ENCODE data around the gene TFPT.

TFPT gene, protein sequence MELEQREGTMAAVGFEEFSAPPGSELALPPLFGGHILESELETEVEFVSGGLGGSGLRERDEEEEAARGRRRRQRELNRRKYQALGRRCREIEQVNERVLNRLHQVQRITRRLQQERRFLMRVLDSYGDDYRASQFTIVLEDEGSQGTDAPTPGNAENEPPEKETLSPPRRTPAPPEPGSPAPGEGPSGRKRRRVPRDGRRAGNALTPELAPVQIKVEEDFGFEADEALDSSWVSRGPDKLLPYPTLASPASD

GRCh38 chr19:54115109-54116063, at the start of gene TFPT, which contains the start of gene PRPF31:
TSS of gene TFPT (minus strand) at chr19:54115657. CDS start at chr19:54115269, 388 bp downstream.
TSS of gene PRPF31 (plus strand) at chr19:54115754. CDS start at chr19:54118279, 2,525 bp downstream.
- peak; percentile 94 for DNase-seq

- no peak for DNase-seq
Observed at GRCh38 chr19:54165222-54165621, 49.8 kb upstream of the TFPT start.

GRCh38 chr19:54164369-54165068, 49.1 kb upstream of the TFPT start:
- peak; percentile 33 for DNase-seq

GRCh38 chr19:54162884-54163283, 47.4 kb upstream of the TFPT start:
- DNase-seq: no peak

GRCh38 chr19:54162241-54162805, 46.9 kb upstream of the TFPT start:
- DNase-seq: peak; percentile 23

DNA sequence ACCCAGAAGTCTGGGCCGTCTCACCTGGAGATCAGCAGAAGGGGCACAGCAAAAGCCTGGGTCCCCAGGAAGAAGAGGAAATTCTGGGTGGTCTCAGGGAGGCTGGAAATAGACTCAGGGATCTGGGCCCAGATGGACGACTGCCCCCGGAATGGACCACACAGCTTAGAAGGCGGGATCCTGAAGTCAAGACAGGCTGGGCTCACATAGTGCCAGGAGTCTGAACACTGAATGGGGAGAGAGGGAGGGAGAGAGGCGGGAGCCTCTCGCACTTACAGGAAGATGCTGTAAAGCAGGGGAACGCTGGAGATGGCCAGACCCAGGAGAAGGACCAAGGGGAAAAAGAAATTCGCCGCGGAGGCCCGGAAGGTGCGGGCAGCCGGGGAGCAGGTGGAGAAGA, 45.4 kb upstream of the TFPT start:
- no peak for DNase-seq

GRCh38 chr19:54160182-54160811, 44.8 kb upstream of the TFPT start:
- no peak for DNase-seq

GRCh38 chr19:54159352-54160181, 44.1 kb upstream of the TFPT start, which contains the start of gene LENG1:
TSS of gene LENG1 (minus strand) at chr19:54159721. CDS start at chr19:54159695, 26 bp downstream.
- peak; percentile 98 for DNase-seq

GRCh38 chr19:54158812-54159351, 43.4 kb upstream of the TFPT start:
- no peak for DNase-seq

GRCh38 chr19:54156953-54157352, 41.5 kb upstream of the TFPT start:
- no peak for DNase-seq

DNA sequence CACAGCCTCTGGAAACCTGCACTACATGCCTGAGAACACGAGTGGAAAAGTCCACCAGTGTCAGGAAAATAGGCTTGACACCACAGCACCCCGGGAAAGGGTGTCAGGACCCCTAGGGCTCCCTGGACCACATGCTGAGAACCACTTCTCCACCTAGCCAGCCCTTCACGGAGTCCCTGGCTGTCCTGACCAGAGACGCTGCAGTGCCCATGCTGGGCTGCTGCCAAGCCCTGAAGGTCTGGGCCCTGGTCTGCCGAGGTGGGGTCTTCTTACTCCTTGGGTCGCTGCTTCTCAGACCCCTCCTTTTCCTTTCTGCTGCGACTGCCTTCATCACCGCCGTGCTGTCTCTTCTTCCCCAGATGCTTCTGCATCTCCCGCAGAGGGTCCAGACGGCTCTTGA, 41.0 kb upstream of the TFPT start:
- DNase-seq: no peak

GRCh38 chr19:54155694-54156093, 40.2 kb upstream of the TFPT start:
- no peak for DNase-seq

DNA sequence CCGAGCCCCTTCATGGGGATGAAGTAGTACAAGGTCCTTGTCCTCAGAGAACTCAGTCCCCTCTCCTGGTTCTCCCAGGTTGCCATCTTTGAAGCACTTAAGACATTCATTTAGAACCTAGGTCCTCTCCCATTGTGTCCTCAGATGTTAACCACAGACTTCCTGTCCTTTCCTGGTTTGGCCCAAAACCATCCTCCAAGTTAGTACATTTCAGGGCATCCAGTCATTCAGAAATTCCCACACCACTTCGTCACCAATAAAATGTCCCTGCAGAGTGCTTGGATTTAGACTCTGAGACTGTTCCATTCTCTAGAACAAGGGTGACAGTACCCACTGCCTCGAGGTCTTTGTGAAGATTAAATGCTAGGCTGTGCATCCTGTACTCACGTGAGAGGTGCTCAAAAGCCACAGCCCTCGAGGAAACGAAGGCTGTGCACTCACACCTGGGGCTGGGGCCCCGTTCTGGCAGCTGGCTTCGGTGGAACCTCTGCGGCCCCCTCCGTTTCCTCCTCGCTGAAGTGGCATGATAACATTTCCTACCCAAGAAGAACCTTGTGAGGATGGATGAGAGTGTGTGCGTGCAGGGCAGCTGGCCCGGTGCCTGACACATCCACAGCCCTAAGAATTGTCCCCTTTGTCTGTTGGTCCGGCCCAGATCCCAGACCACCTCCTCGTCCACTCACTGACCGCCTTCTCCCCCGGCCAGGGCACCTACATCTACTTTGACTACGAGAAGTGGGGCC, 39.3 kb upstream of the TFPT start:
- DNase-seq: no peak

GRCh38 chr19:54153731-54154326, 38.4 kb upstream of the TFPT start:
- DNase-seq: no peak

- DNase-seq: no peak
Observed at GRCh38 chr19:54152878-54153524, 37.5 kb upstream of the TFPT start.

GRCh38 chr19:54152267-54152666, 36.8 kb upstream of the TFPT start:
- no peak for DNase-seq

DNA sequence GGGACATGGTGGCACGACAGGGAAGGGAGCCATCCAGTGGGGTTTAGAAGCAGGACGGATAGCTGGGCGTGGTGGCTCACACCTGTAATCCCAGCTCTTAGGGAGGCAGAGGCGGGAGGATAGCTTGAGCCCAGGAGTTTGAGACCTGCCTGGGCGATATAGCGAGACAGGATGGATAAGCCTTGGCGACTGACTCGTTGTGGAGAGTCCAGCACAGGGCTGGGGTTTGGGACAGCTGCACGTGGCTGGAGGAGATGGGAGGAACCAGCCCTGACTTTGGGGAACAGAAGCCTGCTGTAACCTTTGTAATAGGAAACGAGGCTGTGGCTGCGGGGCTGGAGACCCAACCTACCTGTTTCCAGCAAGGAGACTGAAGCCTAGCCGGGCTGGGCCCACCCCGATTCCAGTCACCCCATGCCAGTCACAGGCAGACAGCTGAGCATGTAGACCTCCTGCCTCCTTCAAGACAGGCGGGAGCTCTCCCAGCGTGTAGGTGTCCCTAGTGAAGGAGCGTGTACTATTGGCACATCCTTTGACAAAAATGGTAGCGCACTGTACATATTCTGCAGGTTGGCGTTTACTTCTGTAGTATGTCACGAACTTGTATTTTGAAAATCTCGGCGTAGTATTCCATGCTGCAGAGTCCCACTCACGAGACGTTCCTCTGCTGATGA, 36.0 kb upstream of the TFPT start:
- no peak for DNase-seq

DNA sequence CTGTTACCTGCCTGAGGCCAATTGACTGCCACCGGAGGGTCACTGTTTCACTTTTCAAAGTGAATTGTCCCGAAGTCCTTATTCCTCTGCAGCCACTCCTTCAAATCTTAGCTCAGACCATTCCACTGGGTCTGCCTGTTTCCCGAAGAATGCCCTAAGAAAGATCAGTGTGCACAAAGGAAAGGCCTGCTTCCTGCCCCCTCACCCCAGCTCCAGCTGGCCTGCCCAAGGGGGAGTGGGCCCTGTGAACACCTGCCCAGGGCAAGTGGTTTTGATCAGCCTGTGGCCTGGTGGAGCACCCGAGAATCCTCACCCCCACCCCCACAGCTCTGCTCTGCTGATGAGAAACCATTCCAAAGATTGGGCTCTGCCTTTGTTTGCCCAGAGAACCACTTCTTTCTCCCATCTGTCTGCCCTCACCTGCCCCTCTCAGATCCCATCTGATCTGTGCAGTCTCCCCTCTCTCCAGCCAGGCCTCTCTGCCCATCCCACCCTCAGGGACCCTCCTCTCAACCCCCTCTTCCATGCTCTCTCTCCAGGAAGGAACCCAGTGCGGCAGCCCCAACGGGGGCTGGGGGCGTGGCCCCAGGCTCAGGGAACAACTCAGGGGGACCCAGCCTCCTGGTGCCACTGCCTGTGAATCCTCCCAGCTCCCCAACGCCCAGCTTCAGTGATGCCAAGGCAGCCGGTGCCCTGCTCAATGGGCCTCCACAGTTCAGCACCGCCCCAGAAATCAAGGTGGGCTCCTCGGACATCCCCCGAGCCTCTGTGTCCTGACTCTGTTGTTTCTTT, 33.8 kb upstream of the TFPT start:
- no peak for DNase-seq
